ENCODE data around the gene CIDEA. TPM values are rescaled to one million over a fixed set of nuclear protein-coding genes. Genes with fewer than 3 reads are reported as not detected.

The CIDEA gene
- total RNA-seq, 4 donors from 2014 or later, result not detected

DNA sequence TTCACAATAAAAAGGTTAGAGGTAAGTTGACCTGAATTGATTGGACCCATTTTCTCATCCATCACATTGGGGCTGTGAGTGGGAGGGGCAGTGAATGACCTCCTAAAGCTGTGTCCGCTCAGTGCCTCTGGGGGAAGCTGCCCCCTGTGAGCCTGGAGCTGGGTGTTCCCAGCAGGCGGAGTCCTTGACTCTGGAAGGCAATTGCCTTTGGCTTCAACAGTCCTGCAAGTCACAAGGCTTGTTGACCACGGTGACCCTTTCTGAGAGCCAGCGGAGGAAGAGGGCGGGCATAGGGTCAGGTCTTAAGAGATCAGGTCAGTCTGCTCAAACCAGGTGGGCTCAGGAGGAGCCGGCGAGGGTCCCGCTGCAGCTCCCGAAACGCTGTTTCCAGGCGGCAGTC, 1.1 kb upstream of the CIDEA start:
- Histone ChIP-seq H3K27me3 (peaks cover 0 to 59% (median 24%) of the 10 kb centered on the region in 4 donors), H3K4me1 (peaks cover 17 to 23% (median 18%) of the 10 kb centered on the region in 4 donors), H3K9me3 (no peaks in the 10 kb centered on the region), H3K36me3 (no peaks in the 10 kb centered on the region), H3K27ac (replicated peaks in 1 of 4) (no peak overlapping the region), H3K4me3 (no peak overlapping the region)
- 70% methylated on average over 5 of the region's 11 CpGs for WGBS
- no peak for TF ChIP-seq POLR2A (IDR thresholded peaks at IDR 0.05; ENCODE audit: low read depth)
- intact Hi-C loops (cut with DNase I), result no loop called here
- DNase-seq (ENCODE audit: extremely low spot score), result no peak

DNA sequence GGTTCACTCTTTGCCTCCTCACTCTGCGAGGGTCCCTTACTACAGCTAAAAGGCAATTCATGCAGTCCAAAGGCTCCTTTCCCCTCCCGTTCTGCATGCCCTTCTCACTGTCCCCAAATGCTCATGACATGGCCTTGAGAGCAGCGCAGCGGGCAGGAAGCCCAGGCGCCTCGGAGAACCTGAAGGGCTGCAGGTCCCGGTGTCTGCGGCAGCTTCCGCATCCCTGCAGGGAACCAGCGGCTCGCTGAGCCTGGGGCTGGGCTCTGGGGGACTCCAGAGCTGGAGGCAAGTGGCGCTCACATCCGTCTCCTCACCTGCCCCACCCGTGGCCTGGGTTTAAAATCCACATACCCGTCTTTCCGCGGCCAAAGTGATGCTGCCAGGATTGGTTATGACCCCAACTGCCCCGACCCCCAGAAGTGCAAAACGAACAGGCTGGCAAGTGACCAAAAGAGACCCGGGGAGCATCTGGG, 462 bp upstream of the CIDEA start:
- no peak overlapping the region for H3K27ac ChIP-seq (replicated peaks in 1 of 4)
- H3K4me3 ChIP-seq, result peak overlapping the region; percentile 46 to 57 (median 48)
- no peak for TF ChIP-seq EP300 (IDR thresholded peaks at IDR 0.05)
- TF ChIP-seq, protein P1, sequence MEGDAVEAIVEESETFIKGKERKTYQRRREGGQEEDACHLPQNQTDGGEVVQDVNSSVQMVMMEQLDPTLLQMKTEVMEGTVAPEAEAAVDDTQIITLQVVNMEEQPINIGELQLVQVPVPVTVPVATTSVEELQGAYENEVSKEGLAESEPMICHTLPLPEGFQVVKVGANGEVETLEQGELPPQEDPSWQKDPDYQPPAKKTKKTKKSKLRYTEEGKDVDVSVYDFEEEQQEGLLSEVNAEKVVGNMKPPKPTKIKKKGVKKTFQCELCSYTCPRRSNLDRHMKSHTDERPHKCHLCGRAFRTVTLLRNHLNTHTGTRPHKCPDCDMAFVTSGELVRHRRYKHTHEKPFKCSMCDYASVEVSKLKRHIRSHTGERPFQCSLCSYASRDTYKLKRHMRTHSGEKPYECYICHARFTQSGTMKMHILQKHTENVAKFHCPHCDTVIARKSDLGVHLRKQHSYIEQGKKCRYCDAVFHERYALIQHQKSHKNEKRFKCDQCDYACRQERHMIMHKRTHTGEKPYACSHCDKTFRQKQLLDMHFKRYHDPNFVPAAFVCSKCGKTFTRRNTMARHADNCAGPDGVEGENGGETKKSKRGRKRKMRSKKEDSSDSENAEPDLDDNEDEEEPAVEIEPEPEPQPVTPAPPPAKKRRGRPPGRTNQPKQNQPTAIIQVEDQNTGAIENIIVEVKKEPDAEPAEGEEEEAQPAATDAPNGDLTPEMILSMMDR (IDR thresholded peaks at IDR 0.05), result no peak
- TF ChIP-seq POLR2AphosphoS5 (IDR thresholded peaks at IDR 0.05), result no peak
- no peak for TF ChIP-seq POLR2A (IDR thresholded peaks at IDR 0.05; ENCODE audit: low read depth)
- WGBS, result 4% methylated on average over 8 of the region's 20 CpGs
- no peak for DNase-seq (ENCODE audit: extremely low spot score)
- peaks cover 0 to 52% (median 24%) of the 10 kb centered on the region in 4 donors for H3K27me3 ChIP-seq
- peaks cover 17 to 23% (median 18%) of the 10 kb centered on the region in 4 donors for H3K4me1 ChIP-seq
- H3K36me3 ChIP-seq, result no peaks in the 10 kb centered on the region
- no peaks in the 10 kb centered on the region for H3K9me3 ChIP-seq
- intact Hi-C loops (cut with DNase I), result no loop called here

DNA sequence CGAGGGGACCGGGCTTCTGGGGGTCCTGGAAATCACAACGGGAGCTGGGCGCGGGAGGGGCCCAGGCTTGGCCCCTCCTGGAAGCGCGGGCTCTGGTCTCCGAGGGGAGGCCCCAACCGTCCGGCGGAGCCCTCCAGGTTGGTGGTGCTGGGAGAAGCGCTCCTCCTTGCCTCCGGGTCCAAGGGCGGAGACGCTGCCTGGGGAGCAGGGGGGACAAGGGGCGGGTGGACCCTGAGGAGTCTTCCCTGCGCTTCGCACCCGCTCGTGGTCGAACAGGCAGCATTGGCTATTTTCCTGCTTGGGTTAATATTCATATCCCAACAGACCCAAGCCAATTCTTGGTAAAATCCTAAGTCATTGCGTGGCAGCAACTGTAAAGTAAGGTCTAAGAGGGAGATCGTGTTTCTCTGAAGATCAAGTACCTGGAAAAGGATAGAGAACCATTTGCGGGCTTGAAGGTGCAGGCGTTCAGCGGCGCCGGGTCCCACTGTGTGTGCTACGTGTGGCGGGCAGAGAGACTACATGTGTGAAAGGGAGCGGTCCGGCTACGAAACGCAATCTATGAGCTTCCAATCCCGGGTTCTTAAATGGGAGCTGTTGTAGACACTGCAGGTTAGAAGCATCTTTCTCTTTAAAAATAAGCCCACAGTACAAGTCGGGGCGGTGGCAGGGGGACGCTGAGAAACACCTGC, 805 bp downstream of the CIDEA start:
- peaks cover 0 to 45% (median 24%) of the 10 kb centered on the region in 4 donors for H3K27me3 ChIP-seq
- intact Hi-C loops (cut with DNase I), result no loop called here
- H3K27ac ChIP-seq (replicated peaks in 1 of 4), result no peak overlapping the region
- H3K9me3 ChIP-seq, result no peaks in the 10 kb centered on the region
- no peaks in the 10 kb centered on the region for H3K36me3 ChIP-seq
- H3K4me1 ChIP-seq, result peaks cover 17 to 23% (median 18%) of the 10 kb centered on the region in 4 donors
- H3K4me3 ChIP-seq, result peak overlapping the region in 3 of 4 donors; percentile 47 to 57 (median 50)
- WGBS, result 61% methylated on average over 33 of the region's 38 CpGs
- no peak for DNase-seq (ENCODE audit: extremely low spot score)
- TF ChIP-seq EP300 (IDR thresholded peaks at IDR 0.05) (no peak), POLR2AphosphoS5 (IDR thresholded peaks at IDR 0.05) (no peak), POLR2A (IDR thresholded peaks at IDR 0.05; ENCODE audit: low read depth) (no peak)
- TF ChIP-seq, protein P1 (IDR thresholded peaks at IDR 0.05), result no peak

DNA sequence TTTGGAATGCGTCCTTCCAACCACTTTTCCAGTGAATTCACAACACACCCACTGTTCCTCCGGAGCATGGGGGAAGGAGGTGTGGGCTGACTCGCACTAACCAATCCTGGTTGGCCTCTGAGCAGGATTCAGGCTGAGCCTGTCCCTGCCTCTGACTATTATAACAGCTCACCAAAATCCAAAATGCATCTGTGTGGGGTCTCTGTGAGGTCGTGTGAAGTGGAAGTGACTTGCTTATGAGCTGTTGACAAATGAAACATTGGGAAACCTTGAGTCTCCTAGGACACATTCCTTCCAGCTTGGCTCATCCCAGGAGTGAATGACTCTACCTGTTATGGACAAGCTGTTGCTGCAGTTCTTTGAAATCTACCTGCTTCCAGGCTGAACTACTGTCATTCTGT, 1.5 kb downstream of the CIDEA start:
- H3K4me1 ChIP-seq, result peaks cover 17 to 23% (median 18%) of the 10 kb centered on the region in 4 donors
- H3K4me3 ChIP-seq, result no peak overlapping the region
- no peak for TF ChIP-seq POLR2A (IDR thresholded peaks at IDR 0.05; ENCODE audit: low read depth)
- no peak for TF ChIP-seq EP300 (IDR thresholded peaks at IDR 0.05)
- TF ChIP-seq, protein P1 (IDR thresholded peaks at IDR 0.05), result no peak
- TF ChIP-seq POLR2AphosphoS5 (IDR thresholded peaks at IDR 0.05), result no peak
- no peaks in the 10 kb centered on the region for H3K36me3 ChIP-seq
- 67% methylated on average over 4 of the region's 4 CpGs for WGBS
- H3K9me3 ChIP-seq, result no peaks in the 10 kb centered on the region
- H3K27ac ChIP-seq (replicated peaks in 1 of 4), result no peak overlapping the region
- peaks cover 0 to 47% (median 24%) of the 10 kb centered on the region in 4 donors for H3K27me3 ChIP-seq
- intact Hi-C loops (cut with DNase I), result no loop called here
- no peak for DNase-seq (ENCODE audit: extremely low spot score)

DNA sequence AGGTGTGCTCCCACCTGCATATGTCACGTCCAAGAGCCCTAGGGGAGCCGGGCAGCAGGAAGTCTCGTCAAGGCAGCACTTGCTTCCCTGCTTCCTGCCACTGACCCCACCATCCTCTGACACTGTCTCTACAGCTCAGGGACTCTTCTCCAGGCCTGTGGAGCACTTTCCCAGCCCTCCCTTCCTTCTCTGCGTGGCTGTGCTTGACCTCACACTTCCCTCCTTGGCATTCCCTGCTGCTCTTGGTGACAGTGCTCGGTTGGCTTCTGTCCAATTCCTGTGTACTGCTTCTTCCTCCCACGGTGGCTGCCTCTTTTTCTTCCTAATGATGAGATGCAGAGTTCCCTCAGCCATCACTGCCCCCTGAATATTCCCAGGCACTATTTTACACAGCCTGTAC, 2.8 kb downstream of the CIDEA start:
- no peak for TF ChIP-seq POLR2A (IDR thresholded peaks at IDR 0.05; ENCODE audit: low read depth)
- no peak for TF ChIP-seq EP300 (IDR thresholded peaks at IDR 0.05)
- TF ChIP-seq, protein P1 (IDR thresholded peaks at IDR 0.05), result no peak
- TF ChIP-seq POLR2AphosphoS5 (IDR thresholded peaks at IDR 0.05), result no peak
- intact Hi-C loops (cut with DNase I), result no loop called here
- WGBS, result 54% methylated on average over 6 of the region's 6 CpGs

More for the DNA sequence above, 2.8 kb downstream of the CIDEA start:
- Histone ChIP-seq H3K27me3 (peaks cover 0 to 42% (median 24%) of the 10 kb centered on the region in 4 donors), H3K4me3 (no peak overlapping the region), H3K27ac (replicated peaks in 1 of 4) (no peak overlapping the region), H3K9me3 (no peaks in the 10 kb centered on the region), H3K36me3 (no peaks in the 10 kb centered on the region), H3K4me1 (peaks cover 17 to 23% (median 18%) of the 10 kb centered on the region in 4 donors)
- DNase-seq (ENCODE audit: extremely low spot score), result no peak
